GM23248 (cell line): ENCODE measurements around the gene RCC2.

ENCODE experiments used
- EZH2 ChIP-seq: fragments of 200-600 bp; sonication (generic); IDR thresholded peaks from 2 replicates; pipeline ENCODE4 v1.6.1; 2018; ENCODE audit warnings: antibody characterized with exemption, mild to moderate bottlenecking; ENCODE audit not compliant: insufficient read depth, poor library complexity, severe bottlenecking
- EZH2phosphoT487 ChIP-seq: fragments of 200-600 bp; sonication (generic); IDR thresholded peaks from 2 replicates; pipeline ENCODE4 v1.6.1; 2018; ENCODE audit warnings: antibody characterized with exemption, moderate library complexity, mild to moderate bottlenecking, low read depth; ENCODE audit not compliant: insufficient read depth

GRCh38 chr1:17438318-17439249 lies 893 bp downstream of the RCC2 start:
- no peak for TF ChIP-seq EZH2
- TF ChIP-seq EZH2phosphoT487: no peak
